Measurements from ENCODE around the gene FBXL20.
"Not testable (repeated sequence)": the region's sequence is repeated elsewhere in the genome, so short reads cannot be mapped to it uniquely, and the experiment has no call there.

DNA sequence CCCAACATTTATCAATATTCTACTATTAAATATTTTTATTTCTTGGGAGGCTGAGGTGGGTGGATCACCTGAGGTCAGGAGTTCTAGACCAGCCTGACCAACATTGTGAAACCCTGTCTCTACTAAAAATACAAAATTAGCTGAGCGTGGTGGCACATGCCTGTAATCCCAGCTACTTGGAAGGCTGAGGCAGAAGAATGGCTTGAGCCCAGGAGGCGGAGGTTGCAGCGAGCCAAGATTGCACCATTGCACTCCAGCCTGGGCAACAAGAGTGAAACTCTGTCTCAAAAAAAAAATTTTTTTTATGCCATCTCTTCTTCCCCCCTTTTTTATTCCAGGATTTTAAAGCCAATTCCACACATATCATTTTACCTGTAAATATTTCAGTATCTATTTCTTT lies 114.9 kb downstream of the FBXL20 start:
- TF ChIP-seq ZNF425 (CRISPR knock-in tag; conservative IDR thresholded peaks at IDR 0.05); ZNF423 (CRISPR knock-in tag; IDR thresholded peaks at IDR 0.05); MLX (CRISPR knock-in tag; IDR thresholded peaks at IDR 0.05); IRF1 (CRISPR knock-in tag; IDR thresholded peaks at IDR 0.05); SP1 (CRISPR knock-in tag; conservative IDR thresholded peaks at IDR 0.05); USF2 (CRISPR knock-in tag; IDR thresholded peaks at IDR 0.05); ZBTB43 (CRISPR knock-in tag; IDR thresholded peaks at IDR 0.05); NR1H2 (CRISPR knock-in tag; IDR thresholded peaks at IDR 0.05); ZNF232 (CRISPR knock-in tag; IDR thresholded peaks at IDR 0.05): not testable (repeated sequence)
- TF ChIP-seq, protein P1, sequence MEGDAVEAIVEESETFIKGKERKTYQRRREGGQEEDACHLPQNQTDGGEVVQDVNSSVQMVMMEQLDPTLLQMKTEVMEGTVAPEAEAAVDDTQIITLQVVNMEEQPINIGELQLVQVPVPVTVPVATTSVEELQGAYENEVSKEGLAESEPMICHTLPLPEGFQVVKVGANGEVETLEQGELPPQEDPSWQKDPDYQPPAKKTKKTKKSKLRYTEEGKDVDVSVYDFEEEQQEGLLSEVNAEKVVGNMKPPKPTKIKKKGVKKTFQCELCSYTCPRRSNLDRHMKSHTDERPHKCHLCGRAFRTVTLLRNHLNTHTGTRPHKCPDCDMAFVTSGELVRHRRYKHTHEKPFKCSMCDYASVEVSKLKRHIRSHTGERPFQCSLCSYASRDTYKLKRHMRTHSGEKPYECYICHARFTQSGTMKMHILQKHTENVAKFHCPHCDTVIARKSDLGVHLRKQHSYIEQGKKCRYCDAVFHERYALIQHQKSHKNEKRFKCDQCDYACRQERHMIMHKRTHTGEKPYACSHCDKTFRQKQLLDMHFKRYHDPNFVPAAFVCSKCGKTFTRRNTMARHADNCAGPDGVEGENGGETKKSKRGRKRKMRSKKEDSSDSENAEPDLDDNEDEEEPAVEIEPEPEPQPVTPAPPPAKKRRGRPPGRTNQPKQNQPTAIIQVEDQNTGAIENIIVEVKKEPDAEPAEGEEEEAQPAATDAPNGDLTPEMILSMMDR (IDR thresholded peaks at IDR 0.05), result not testable (repeated sequence)
- TF ChIP-seq, protein P2, sequence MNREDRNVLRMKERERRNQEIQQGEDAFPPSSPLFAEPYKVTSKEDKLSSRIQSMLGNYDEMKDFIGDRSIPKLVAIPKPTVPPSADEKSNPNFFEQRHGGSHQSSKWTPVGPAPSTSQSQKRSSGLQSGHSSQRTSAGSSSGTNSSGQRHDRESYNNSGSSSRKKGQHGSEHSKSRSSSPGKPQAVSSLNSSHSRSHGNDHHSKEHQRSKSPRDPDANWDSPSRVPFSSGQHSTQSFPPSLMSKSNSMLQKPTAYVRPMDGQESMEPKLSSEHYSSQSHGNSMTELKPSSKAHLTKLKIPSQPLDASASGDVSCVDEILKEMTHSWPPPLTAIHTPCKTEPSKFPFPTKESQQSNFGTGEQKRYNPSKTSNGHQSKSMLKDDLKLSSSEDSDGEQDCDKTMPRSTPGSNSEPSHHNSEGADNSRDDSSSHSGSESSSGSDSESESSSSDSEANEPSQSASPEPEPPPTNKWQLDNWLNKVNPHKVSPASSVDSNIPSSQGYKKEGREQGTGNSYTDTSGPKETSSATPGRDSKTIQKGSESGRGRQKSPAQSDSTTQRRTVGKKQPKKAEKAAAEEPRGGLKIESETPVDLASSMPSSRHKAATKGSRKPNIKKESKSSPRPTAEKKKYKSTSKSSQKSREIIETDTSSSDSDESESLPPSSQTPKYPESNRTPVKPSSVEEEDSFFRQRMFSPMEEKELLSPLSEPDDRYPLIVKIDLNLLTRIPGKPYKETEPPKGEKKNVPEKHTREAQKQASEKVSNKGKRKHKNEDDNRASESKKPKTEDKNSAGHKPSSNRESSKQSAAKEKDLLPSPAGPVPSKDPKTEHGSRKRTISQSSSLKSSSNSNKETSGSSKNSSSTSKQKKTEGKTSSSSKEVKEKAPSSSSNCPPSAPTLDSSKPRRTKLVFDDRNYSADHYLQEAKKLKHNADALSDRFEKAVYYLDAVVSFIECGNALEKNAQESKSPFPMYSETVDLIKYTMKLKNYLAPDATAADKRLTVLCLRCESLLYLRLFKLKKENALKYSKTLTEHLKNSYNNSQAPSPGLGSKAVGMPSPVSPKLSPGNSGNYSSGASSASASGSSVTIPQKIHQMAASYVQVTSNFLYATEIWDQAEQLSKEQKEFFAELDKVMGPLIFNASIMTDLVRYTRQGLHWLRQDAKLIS (CRISPR knock-in tag; IDR thresholded peaks at IDR 0.05; ENCODE audit: borderline replicate concordance), result not testable (repeated sequence)

All from WTC11 (cell line).